HG02870 (cell line): ENCODE data around the gene SMTNL2.
A peak's percentile ranks its signal among the peaks of the same experiment; 100 is the strongest.
"Not testable (repeated sequence)": the region's sequence is repeated elsewhere in the genome, so short reads cannot be mapped to it uniquely, and the experiment has no call there.

Experiments used
- ATAC-seq: cut with Tn5 transposase; IDR thresholded peaks from one replicate; pipeline ENCODE4 v1.9.1; 2021; ENCODE audit warnings: mild to moderate bottlenecking, moderate library complexity; ENCODE audit not compliant: unreplicated experiment

The SMTNL2 gene

DNA sequence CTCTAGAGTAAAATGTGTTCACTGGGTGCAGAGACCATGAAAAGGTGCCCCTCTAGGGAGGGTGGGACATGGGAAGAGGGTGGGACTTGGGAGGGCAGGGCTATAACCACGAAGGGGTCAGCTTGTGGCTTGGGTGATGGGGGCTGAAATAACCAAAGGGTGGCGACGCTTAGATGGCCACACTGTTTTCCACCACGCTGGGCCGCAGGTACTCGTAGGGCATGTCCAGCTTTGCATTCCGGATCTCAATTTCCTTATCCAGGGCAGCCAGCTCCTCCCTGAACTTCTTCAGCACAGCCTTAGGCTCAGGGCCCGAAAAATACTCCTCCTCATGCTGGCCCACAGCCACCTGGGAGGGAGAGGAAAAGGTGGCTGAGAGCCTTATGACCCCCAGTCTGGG lies 47.1 kb downstream of the SMTNL2 start:
- ATAC-seq, result no peak

DNA sequence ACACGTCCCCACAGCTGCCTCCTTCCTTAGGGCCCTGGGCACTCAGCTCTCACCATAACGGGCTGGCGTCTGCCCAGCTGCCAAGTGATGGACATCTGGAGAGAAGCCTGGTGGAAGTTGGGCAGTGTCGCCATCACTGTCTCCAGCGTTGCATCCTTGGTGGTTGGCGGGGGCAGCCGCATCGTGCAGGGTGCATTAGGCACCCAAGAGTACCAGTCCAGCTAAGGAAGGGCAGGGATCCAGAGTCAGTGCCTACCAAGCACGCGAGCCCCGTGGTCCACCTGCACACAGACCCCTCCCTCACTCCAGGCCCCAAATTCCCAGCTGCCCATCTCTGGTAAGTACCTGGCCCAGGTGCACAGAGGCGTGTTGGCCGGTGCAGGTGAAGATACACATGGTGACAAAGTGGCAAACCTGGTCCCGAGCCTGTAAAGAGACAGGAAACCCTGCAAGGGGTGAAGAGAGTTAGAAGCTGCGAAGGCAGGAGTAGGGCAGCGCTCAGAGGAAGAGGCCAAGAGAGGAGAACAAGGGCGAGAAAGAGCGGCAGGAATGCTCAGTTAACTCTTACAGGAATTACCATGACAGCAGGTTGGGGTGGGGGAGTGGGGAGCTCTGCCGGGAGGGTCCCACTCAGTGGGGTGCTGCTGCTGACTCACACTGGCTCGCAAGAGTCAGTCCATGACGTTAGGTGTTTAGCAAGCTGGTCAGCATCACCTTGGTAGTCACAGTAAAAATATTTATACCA lies 47.7 kb downstream of the SMTNL2 start:
- no peak for ATAC-seq

DNA sequence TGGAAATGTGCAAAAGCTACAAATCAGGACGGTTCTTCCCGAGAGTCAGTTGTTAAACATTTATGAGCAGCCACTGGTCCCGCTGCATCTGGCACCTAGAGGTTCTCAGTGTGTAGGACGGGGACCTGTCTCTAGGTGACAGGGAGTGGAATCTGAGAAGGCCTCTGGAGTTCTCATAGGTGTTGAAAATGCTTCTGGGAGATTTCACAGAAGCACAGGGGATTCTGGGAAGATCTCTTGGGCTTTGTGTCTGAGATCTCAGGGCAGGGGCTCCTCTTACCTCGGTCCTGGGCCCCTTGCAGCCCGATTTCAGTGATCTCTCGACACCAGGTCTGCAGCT lies 48.2 kb downstream of the SMTNL2 start:
- ATAC-seq, result no peak

DNA sequence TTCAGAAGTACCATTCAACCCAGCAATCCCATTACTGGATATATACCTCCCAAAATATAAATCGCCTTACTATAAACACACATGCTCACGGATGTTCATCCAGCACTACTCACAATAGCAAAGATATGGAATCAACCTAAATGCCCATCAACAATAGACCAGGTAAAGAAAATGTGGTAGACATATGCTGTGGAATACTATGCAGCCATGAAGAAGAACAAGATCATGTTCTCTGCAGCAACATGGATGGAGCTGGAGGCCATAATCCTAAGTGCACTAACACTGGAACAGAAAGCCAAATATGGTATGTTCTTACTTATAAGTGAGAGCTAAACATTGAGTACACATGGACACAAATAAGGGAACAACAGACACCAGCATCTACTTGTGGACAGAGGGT lies 49.3 kb downstream of the SMTNL2 start:
- no peak for ATAC-seq

DNA sequence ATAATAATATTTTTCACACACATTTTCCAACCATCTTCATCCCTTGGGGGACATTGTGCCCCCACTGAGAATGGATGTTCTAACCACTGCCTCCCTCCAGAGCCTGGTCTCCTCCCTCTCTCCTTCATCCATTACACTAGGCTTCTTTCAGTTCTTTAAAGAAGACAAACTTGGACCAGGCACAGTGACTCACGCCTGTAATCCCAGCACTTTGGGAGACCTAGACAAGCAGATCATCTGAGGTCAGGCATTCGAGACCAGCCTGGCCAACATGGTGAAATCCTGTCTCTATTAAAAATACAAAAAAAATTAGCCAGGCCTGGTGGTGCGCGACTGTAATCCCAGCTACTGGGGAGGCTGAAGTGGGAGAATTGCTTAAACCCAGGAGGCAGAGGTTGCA lies 50.6 kb downstream of the SMTNL2 start:
- no peak for ATAC-seq

DNA sequence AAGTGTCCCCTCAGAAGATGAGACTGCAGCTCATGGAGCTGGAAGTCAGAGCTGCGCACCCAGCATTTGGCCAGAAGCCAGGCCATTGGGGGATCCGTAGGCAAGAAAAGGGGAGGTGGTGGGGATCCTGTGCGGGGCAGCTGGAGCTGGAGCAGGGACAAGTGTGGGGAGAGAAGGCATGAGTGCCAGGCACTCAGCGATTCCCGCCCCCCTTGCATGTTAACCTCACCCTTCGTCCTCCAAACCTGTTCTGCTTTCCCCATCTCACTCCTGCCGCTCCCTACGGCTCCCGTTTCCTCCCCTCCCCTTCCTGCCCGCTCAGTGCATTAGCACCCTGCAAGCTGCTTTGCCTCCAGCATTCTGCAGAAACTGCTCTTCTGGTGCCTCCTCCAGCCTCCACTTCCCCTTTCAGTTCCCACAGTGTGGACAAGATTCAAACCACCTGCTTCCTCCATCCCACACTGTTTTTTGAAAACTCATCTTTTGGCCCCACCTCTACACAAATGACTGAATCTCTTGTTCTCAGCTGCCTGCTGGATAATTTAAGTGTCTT lies 51.6 kb downstream of the SMTNL2 start:
- ATAC-seq, result peak; percentile 61

DNA sequence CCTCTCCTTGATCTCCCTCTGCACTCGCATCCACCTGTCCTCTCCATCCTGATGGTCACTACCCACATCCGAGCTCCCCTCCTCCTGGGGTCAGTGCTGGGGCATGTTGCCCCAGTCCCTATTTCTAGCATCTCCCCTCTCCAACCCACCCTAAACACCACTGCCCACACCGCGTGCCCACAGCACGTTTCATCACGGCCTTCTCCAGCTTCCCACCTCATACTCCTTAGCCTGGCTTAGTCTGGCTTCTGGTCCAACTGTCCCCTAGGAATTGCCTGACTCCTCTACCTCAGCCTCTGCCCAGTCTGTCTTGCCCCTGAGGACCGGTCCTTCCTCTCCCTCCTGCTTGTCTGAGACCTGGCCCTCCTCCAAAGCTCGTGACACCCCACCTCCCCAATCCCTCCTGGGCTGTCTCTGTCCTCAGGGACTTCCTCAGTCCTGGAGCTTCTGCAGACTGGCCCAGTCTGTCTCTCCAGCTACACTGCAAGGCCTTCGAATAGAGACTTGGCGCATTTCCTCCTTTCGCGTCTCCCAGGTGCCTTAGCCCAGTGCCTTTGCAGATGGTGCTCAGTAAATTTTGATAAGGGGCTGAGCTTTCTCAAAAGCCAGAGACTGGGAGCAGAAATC lies 52.3 kb downstream of the SMTNL2 start:
- ATAC-seq, result peak; percentile 14

DNA sequence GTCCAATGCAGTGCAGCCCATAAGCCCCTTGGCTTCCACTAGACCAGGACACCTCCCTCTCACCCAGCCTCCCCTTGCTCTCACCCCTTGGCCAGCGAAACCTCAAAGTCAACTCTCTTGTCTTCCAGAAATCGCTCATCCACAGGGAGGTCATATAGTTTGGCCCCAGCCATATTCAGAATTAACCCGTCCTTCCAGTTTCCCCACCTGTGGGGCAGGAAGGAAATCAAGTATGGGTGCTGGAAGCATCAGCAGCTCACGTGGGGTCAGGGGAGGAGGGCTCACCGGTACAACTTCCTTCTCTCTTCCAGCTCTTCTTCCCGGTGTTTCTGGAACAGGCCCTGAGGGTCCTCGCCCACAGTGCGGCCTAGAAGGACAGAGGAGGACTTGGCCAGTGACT lies 54.4 kb downstream of the SMTNL2 start:
- not testable (repeated sequence) for ATAC-seq

DNA sequence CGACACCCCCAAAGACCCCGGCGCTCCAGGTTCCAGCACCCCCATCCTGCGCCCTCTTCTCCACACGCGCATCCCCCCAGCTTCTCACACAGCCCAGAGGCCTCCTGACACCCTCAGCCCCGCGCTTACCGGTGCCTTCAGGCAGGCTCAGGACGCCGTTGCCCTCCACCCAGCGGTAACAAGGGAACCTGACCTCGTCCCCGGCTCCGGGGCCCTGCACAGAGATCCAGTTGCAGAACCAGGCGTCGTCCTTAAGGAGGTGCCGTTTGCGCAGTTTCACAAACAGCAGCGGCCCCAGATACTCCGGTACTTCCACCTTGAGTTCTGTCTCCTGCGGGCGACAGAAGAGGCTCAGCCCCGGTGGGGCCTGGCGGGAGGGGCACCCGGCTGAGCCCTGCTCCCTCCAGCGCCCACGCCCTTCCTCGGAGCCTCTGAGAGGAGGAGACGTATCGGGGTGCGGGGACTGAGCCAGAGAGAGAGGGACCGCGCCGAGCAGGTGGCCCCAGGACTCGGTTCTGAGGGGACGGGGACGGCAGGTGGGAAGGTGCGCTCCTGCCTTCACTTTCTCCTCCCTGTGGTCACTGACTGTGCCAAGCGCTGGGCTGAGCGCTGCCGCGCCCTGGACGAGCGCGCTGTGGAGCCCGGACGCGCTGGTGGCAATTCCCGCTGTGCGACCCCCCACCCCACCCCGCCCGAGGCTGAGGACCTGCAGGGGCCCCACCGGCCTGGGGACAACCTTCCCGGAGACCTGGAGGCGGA lies 55.2 kb downstream of the SMTNL2 start:
- not testable (repeated sequence) for ATAC-seq

DNA sequence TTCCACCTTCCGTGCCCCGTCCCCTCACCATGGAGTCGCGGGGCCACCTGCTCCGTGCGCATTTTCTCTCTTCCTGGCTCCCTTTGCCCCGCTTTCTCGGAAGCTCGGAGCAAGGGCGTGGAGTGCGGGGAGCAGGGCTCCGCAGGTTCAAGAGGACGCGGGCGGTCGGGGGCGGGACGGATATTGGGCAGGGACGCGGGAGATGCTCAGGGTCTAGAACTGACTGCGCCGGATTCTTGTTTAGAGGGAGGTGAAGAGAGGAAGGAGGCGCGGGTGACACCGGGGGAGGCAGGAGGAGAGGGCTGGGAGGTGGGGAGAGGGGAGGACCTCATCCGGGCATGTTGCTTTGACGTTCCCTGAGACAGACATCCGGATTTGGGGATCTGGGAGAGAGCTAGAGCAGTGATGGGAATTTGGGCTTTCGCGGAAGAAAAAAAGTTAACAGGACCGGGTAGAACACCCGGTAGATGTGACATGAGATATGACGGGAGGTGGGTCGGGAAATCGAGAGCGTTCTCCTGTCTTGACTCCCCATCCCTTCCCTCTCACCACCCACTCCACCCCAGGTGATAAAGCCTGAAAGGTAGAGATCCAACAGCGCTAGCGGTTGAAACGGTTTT lies 56.4 kb downstream of the SMTNL2 start:
- ATAC-seq, result not testable (repeated sequence)

DNA sequence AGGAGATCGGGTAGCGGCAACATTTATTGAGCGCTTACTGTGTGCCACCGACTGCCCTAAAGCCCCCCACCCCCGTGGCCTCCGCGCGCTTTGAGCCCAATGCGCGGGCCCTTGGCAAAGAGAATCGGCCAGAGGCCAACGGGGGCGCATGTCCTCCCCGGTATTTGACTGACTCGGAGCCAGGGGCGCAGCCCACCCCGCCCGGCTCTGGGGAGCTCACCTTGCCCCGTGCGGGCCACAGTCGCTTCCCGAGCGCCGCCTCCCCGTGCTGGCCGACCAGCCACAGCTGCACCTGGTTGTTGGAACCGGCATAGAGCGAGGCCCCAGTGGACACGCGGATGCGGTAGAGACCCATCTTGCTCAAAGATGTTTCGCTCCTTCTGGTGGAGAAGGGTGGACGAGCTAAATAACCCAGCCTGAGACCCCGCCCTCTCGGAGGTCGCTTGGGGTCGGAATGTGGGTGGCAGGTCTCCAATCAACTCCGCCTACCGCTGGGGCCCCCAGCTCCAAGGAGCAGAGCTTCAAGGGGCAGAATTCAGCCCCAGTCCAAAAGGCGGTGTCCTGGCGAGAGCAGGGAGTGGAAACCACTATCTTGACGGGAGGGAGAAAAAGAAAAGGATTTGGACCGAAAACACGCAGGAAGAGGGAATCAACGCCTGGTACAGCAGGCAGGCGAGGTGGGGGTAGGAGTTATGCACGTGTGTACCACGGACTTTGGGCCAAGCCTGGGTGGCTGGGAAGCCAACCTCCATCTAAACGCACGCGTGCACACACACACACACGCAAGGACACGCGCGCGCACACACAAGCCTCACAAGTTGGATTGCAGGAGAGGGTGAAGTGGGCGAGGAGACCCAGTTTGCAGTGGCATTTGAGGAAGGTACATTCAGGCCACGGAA lies 57.2 kb downstream of the SMTNL2 start, which contains the start of gene ALOX15:
Gene ALOX15, minus strand, starts transcription at position 382 of the 899 bp plus-strand sequence. Its CDS starts 27 bp downstream, at position 355.
- ATAC-seq, result no peak

DNA sequence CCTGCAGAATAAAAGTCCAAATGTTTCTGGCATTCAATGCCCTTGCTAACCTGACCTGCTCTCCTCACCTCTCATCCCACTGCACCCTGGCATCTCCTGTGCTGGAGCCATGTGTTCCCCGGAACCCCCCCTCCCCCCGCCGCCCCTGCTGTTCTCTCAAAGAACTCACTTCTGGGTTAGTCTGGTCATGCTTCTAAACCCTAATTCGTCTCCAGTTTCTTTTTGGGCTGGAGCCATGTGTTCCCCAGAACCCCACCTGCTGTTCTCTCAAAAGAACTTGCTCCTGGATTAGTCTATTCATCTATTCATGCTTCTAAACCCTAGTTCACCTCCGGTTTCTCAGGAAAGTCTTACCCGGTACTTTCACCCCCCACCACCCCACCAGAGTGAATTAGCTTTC lies 58.0 kb downstream of the SMTNL2 start:
- ATAC-seq, result no peak

DNA sequence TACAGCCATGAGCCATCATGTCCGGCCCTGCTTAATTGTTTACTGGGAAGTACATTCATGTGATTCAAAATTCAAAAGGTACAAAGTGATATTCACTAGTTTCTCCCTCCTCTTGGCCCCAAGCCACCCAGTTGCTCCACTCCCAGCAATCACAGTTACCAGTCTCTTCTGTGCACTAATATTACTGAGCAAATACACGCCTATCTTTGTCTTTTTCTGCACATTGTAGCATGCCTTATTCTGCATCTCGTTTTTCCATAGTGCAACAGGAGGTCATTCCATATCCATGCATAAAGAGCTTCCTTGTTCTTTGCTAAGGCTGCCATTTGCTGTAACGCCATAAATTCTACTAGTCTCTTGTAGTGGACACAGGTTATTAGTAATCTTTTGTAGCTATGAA lies 59.3 kb downstream of the SMTNL2 start:
- ATAC-seq, result no peak

DNA sequence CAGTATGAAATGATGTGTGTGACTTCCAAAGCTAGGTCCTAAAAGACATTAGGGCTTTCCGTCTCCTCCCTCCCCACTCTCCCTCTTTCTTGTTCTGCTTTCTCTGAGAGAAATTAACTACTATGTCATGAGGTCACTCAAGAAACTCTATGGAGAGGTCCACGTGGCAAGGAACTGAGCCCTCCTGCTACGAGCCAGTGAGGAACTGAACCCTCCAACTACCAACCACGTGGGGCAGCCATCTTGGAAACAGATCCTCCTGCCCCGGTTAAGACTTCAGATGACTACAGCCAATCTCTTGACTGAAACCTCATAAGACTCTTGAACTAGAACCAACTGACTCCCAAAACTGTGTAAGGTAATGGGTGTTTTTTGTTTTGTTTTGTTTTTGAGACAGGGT lies 61.3 kb downstream of the SMTNL2 start:
- ATAC-seq, result no peak

DNA sequence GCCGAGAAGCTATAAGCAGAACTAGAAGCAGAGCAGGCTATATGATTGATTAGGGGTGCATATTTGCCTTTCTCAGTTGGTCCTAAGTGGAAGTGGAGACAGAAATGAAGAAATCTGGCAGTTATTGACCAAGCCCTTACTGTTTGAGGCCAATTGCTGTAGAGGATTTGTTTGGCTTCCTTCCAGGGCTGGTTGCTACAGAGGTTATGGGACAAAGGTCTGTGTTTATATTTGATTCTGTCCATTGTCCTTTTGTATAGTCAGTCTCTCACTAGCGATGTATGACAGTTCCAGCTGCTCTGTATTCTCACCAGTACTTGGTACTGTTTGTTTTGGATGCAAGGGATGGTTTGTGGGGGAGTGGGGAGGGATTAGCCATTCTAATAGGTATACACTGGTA lies 64.4 kb downstream of the SMTNL2 start:
- no peak for ATAC-seq

DNA sequence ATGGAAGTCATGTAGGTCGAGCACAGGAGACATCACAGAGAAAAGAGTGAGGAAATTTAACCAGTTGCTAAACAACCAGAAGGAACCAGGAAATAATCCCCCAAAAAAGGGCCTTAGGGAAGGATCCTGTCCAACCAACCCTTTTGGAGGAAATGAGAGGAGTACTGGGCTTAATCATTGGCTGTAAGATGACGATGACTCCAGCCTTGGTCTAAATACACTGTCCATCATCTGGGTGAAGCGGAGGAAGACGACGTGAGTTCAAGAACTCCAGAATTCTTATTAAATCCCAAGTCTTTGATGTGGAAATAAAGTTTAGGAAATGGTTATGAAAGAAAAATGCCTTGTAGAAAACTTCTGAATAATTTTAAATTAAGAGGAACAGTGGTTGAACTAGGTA lies 68.7 kb downstream of the SMTNL2 start:
- no peak for ATAC-seq

DNA sequence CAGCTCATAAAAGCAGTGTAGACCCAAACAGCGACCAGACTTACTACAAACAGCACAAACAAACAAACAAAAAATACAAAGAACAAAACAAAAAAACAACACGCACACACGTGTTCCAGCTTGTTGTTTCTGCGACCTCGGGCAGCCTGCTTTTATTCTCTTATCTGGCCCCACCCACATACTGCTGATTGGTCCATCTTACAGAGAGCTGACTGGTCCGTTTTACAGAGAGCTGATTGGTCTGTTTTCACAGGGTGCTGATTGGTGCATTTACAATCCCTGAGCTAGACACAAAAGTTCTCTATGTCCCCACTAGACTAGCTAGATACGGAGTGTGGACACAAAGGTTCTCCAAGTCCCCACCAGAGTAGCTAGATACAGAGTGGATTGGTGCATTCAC lies 71.6 kb downstream of the SMTNL2 start:
- ATAC-seq, result not testable (repeated sequence)

DNA sequence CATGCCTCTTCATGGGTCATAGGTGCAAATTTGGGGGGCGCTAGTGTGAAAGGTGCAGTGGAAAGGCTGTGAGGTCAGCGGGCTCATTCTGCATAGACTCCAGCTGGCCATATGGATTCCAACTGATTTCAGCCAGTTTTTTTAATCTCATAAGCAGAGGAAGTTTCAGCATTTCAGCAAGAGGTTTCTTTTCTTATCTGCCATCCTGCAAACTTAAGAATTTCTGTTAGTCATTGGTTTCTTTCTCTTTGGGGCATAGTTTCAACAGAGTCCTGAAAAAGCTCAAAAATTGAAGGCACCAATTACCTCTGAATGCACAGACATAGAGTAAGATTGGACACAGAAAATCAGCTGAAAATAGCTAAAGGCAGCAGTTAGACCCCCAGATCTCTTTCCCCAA lies 73.3 kb downstream of the SMTNL2 start:
- ATAC-seq, result no peak
